OCI-LY3 (cell line): ENCODE data around the gene FAM149A.

Experiments used
- H2AFZ ChIP-seq: fragments of 200-600, 300-600 bp; shearing (Covaris generic); 2 replicates; pipeline ENCODE4 v1.6.0; 2014; ENCODE audit warnings: antibody characterized with exemption, low read depth, low read length
- H3K27ac ChIP-seq: fragments of 200-600, 300-600 bp; sonication (generic); 2 replicates; pipeline ENCODE4 v1.5.1; 2014; ENCODE audit warnings: mild to moderate bottlenecking, low read length, moderate library complexity, mixed read lengths
- H3K27me3 ChIP-seq: fragments of 200-600, 300-600 bp; sonication (generic); 2 replicates; pipeline ENCODE4 v1.6.1; 2014; ENCODE audit warnings: low read depth, low read length, mixed read lengths
- H3K36me3 ChIP-seq: fragments of 200-600, 300-600 bp; sonication (generic); replicated peaks from 2 replicates; pipeline ENCODE3; 2014; ENCODE audit warnings: low read depth, low read length, mixed read lengths
- H3K4me1 ChIP-seq: fragments of 300-600, 200-600 bp; sonication (generic); 2 replicates; pipeline ENCODE4 v1.6.1; 2014; ENCODE audit warnings: low read length, mixed read lengths
- H3K4me2 ChIP-seq: fragments of 200-600, 300-600 bp; sonication (generic); 2 replicates; pipeline ENCODE4 v1.6.1; 2014; ENCODE audit warnings: low read length, mixed read lengths
- H3K4me3 ChIP-seq: fragments of 300-600, 200-600 bp; sonication (generic); 2 replicates; pipeline ENCODE4 v1.5.1; 2014; ENCODE audit warnings: antibody characterized with exemption, mild to moderate bottlenecking, low read length, moderate library complexity
- H3K79me2 ChIP-seq: fragments of 300-600, 200-600 bp; shearing (Covaris generic); 2 replicates; pipeline ENCODE4 v1.6.1; 2014; ENCODE audit warnings: mild to moderate bottlenecking, low read length, mixed read lengths
- H3K9ac ChIP-seq: fragments of 300-600, 200-600 bp; shearing (Covaris generic); 2 replicates; pipeline ENCODE4 v1.6.0; 2014; ENCODE audit warnings: mild to moderate bottlenecking, low read length, moderate library complexity
- H3K9me3 ChIP-seq: fragments of 200-600, 300-600 bp; shearing (Covaris generic); 2 replicates; pipeline ENCODE4 v1.6.1; 2014; ENCODE audit warnings: low read length, mixed read lengths; ENCODE audit not compliant: insufficient read depth
- H4K20me1 ChIP-seq: fragments of 200-600, 300-600 bp; sonication (generic); 2 replicates; pipeline ENCODE4 v1.6.1; 2016; ENCODE audit warnings: low read length, mixed read lengths; ENCODE audit not compliant: insufficient read depth
- CTCF ChIP-seq: fragments of 200-600, 300-600 bp; sonication (generic); IDR thresholded peaks from 2 replicates; pipeline ENCODE4 v1.5.1; 2014; ENCODE audit warnings: antibody characterized with exemption, low read length, low read depth
- EZH2phosphoT487 ChIP-seq: fragments of 200-600 bp; shearing (Covaris generic); IDR thresholded peaks from 2 replicates; pipeline ENCODE4 v1.6.1; 2018; ENCODE audit warnings: antibody characterized with exemption, mixed run types, low read depth

FAM149A gene

GRCh38 chr4:186166852-186167512 lies 62.5 kb downstream of the FAM149A start:
- H3K4me2 ChIP-seq, result no peak overlapping the region
- no peaks in the 10 kb centered on the region for H3K4me1 ChIP-seq
- H2AFZ ChIP-seq, result no peak overlapping the region
- no peak overlapping the region for H3K4me3 ChIP-seq
- H3K79me2 ChIP-seq, result no peaks in the 10 kb centered on the region
- H3K36me3 ChIP-seq, result no peaks in the 10 kb centered on the region
- no peaks in the 10 kb centered on the region for H3K27me3 ChIP-seq
- no peak overlapping the region for H3K27ac ChIP-seq
- H3K9ac ChIP-seq, result no peak overlapping the region
- H3K9me3 ChIP-seq, result no peaks in the 10 kb centered on the region
- no peaks in the 10 kb centered on the region for H4K20me1 ChIP-seq
- TF ChIP-seq CTCF (no peak), EZH2phosphoT487 (no peak)

- Histone ChIP-seq H3K79me2 (no peaks in the 10 kb centered on the region), H3K27me3 (no peaks in the 10 kb centered on the region), H3K27ac (no peak overlapping the region), H3K9me3 (no peaks in the 10 kb centered on the region), H3K4me3 (no peak overlapping the region), H3K4me1 (no peaks in the 10 kb centered on the region), H3K4me2 (no peak overlapping the region), H3K9ac (no peak overlapping the region), H3K36me3 (no peaks in the 10 kb centered on the region), H2AFZ (no peak overlapping the region), H4K20me1 (no peaks in the 10 kb centered on the region)
- no peak for TF ChIP-seq EZH2phosphoT487
- no peak for TF ChIP-seq CTCF
Measured at GRCh38 chr4:186167605-186168004, 63.1 kb downstream of the FAM149A start.

- H3K4me3 ChIP-seq, result no peak overlapping the region
- TF ChIP-seq EZH2phosphoT487 (no peak), CTCF (no peak)
- H3K79me2 ChIP-seq, result no peaks in the 10 kb centered on the region
- no peak overlapping the region for H3K27ac ChIP-seq
- H4K20me1 ChIP-seq, result no peaks in the 10 kb centered on the region
- no peak overlapping the region for H3K9ac ChIP-seq
- H3K4me1 ChIP-seq, result no peaks in the 10 kb centered on the region
- H3K4me2 ChIP-seq, result no peak overlapping the region
- no peaks in the 10 kb centered on the region for H3K9me3 ChIP-seq
- H3K36me3 ChIP-seq, result no peaks in the 10 kb centered on the region
- no peak overlapping the region for H2AFZ ChIP-seq
- no peaks in the 10 kb centered on the region for H3K27me3 ChIP-seq
Measured at GRCh38 chr4:186168750-186169149, 64.2 kb downstream of the FAM149A start.

- H3K4me2 ChIP-seq, result no peak overlapping the region
- no peaks in the 10 kb centered on the region for H3K27me3 ChIP-seq
- H3K36me3 ChIP-seq, result no peaks in the 10 kb centered on the region
- no peaks in the 10 kb centered on the region for H3K79me2 ChIP-seq
- no peak overlapping the region for H3K4me3 ChIP-seq
- H4K20me1 ChIP-seq, result no peaks in the 10 kb centered on the region
- H3K4me1 ChIP-seq, result no peaks in the 10 kb centered on the region
- no peak overlapping the region for H2AFZ ChIP-seq
- no peaks in the 10 kb centered on the region for H3K9me3 ChIP-seq
- H3K27ac ChIP-seq, result no peak overlapping the region
- no peak overlapping the region for H3K9ac ChIP-seq
- TF ChIP-seq EZH2phosphoT487 (no peak), CTCF (no peak)
Measured at GRCh38 chr4:186169333-186169944, 64.9 kb downstream of the FAM149A start.
